ENCODE data around the gene IER2. TPM values are rescaled to one million over a fixed set of nuclear protein-coding genes. Genes with fewer than 3 reads are reported as not detected.
A peak's percentile ranks its signal among the peaks of the same experiment; 100 is the strongest.

IER2 gene
- total RNA-seq, 3 donors from 2014 or later (not counting 1 experiment from before 2014, with no cell fraction given) = 668 to 1,112 (median 949) TPM

GRCh38 chr19:13118424-13119193 is 31.6 kb upstream of the IER2 start:
- peaks cover 5% of the 10 kb centered on the region for H3K36me3 ChIP-seq (ENCODE audit: control insufficient read depth, insufficient read depth, low read length)
- H3K27me3 ChIP-seq (ENCODE audit: control insufficient read depth, insufficient read depth, low read length) = no peaks in the 10 kb centered on the region
- intact Hi-C loops (cut with micrococcal nuclease) = no loop called here
- H3K9me3 ChIP-seq (ENCODE audit: control insufficient read depth, insufficient read depth, low read length) = no peaks in the 10 kb centered on the region
- Mint-ChIP-seq H3K4me1 (peaks cover 53 to 72% of the 10 kb centered on the region in 2 donors), H3K27me3 (ENCODE audit: low read depth in 2 of 2) (no peaks in the 10 kb centered on the region), H3K4me3 (peak overlapping the region; percentile 83), H3K27ac (peak overlapping the region; percentile 36 to 74), H3K36me3 (no peaks in the 10 kb centered on the region), H3K9me3 (no peaks in the 10 kb centered on the region)
- ATAC-seq (peak in 1 of 3 donors; percentile 1), DNase-seq (peak in 1 of 2 donors; percentile 44)
- WGBS (ENCODE audit: insufficient coverage) = under 1% methylated on average over 57 of the region's 57 CpGs
- TF ChIP-seq CTCF (IDR thresholded peaks at IDR 0.05) = no peak
- H3K4me1 ChIP-seq (ENCODE audit: control insufficient read depth, insufficient read depth, low read length) = peaks cover 71% of the 10 kb centered on the region
- peak overlapping the region; percentile 3 for H3K27ac ChIP-seq (ENCODE audit: low read length)
- peak overlapping the region; percentile 74 for H3K4me3 ChIP-seq (ENCODE audit: low read length)

GRCh38 chr19:13119627-13120026 is 30.6 kb upstream of the IER2 start:
- Histone ChIP-seq H3K36me3 (ENCODE audit: control insufficient read depth, insufficient read depth, low read length) (peaks cover 2% of the 10 kb centered on the region), H3K9me3 (ENCODE audit: control insufficient read depth, insufficient read depth, low read length) (no peaks in the 10 kb centered on the region), H3K27me3 (ENCODE audit: control insufficient read depth, insufficient read depth, low read length) (no peaks in the 10 kb centered on the region), H3K27ac (ENCODE audit: low read length) (no peak overlapping the region), H3K4me3 (ENCODE audit: low read length) (no peak overlapping the region), H3K4me1 (ENCODE audit: control insufficient read depth, insufficient read depth, low read length) (peaks cover 71% of the 10 kb centered on the region)
- DNase-seq (no peak), ATAC-seq (no peak)
- Mint-ChIP-seq H3K9me3 (no peaks in the 10 kb centered on the region), H3K36me3 (no peaks in the 10 kb centered on the region), H3K27me3 (ENCODE audit: low read depth in 2 of 2) (no peaks in the 10 kb centered on the region), H3K27ac (peak overlapping the region; percentile 36 to 74), H3K4me1 (peaks cover 53 to 75% of the 10 kb centered on the region in 2 donors), H3K4me3 (peak overlapping the region; percentile 83)
- TF ChIP-seq CTCF (IDR thresholded peaks at IDR 0.05) = no peak
- 87% methylated on average over 8 of the region's 8 CpGs for WGBS (ENCODE audit: insufficient coverage)
- intact Hi-C loops (cut with micrococcal nuclease) = no loop called here

- peaks cover 71% of the 10 kb centered on the region for H3K4me1 ChIP-seq (ENCODE audit: control insufficient read depth, insufficient read depth, low read length)
- no peak for TF ChIP-seq CTCF (IDR thresholded peaks at IDR 0.05)
- 93% methylated on average over 9 of the region's 9 CpGs for WGBS (ENCODE audit: insufficient coverage)
- H3K4me1 Mint-ChIP-seq = peaks cover 53 to 75% of the 10 kb centered on the region in 2 donors
- no peak for DNase-seq
- no peaks in the 10 kb centered on the region for H3K9me3 Mint-ChIP-seq
- H3K36me3 Mint-ChIP-seq = no peaks in the 10 kb centered on the region
- intact Hi-C loops (cut with micrococcal nuclease) = no loop called here
- H3K36me3 ChIP-seq (ENCODE audit: control insufficient read depth, insufficient read depth, low read length) = peaks cover 1% of the 10 kb centered on the region
- H3K4me3 ChIP-seq (ENCODE audit: low read length) = no peak overlapping the region
- no peak overlapping the region for H3K27ac ChIP-seq (ENCODE audit: low read length)
- peak overlapping the region in 1 of 2 donors; percentile 70 for H3K27ac Mint-ChIP-seq
- no peaks in the 10 kb centered on the region for H3K27me3 Mint-ChIP-seq (ENCODE audit: low read depth in 2 of 2)
- no peaks in the 10 kb centered on the region for H3K27me3 ChIP-seq (ENCODE audit: control insufficient read depth, insufficient read depth, low read length)
- no peaks in the 10 kb centered on the region for H3K9me3 ChIP-seq (ENCODE audit: control insufficient read depth, insufficient read depth, low read length)
- no peak for ATAC-seq
- peak overlapping the region; percentile 63 for H3K4me3 Mint-ChIP-seq
These were observed 30.2 kb upstream of the IER2 start for GRCh38 chr19:13120031-13120430.
